ENCODE measurements around the gene ULK1.

The ULK1 gene

DNA sequence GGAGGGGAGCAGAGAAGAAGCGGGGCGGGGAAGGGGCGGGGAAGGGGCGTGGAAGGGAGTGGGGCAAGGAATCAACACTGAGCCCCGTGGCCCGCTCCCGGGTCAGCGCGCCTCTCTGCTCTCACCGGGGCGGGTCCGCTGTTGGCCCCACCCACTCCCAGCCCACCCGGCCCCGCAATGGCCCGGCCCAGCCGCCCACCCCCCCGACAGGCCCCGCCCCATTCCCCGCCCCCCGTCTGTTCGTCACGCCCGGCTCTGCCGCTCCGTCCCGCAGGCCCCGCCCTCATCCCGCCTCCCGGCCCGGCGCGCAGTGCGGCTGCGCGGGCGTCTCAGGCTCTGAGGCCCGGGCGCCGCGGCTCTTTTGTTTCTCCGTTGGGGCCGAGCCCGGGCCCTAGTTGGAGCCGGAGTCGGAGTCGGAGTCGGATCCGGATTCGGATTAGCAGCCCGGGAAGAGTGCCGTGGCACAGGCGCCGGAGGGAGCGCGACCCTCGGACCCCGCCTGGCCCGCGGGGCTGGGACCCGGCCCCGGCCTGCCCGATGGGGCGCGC, at the start of gene ULK1:
ULK1 (plus strand) TSS at position 310 of the 548 bp plus-strand sequence. CDS start 380 bp downstream, outside the sequence.
- DNase-seq (ENCODE audit: low read depth), result peak; percentile 92

DNA sequence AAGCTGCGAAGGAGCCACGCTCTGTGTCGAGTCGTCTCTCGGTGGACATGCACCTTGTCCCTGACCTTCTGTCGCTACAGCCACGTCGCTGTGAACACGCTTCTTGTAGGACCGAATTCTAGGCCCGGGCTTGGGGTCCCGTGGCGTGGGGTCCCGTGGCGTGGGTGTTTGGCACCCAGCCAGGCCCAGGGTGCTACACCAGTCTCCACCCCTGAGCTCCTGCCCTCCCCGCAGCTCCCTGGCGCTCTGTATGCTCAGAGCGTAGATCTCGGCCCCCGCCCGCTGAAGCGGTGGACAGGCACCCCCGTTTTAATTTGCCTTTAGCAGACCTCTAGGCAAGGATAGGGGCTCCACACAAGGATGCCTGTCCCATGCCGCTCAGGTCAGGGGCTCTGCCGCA, 49.8 kb upstream of the ULK1 start:
- no peak for DNase-seq (ENCODE audit: low read depth)

DNA sequence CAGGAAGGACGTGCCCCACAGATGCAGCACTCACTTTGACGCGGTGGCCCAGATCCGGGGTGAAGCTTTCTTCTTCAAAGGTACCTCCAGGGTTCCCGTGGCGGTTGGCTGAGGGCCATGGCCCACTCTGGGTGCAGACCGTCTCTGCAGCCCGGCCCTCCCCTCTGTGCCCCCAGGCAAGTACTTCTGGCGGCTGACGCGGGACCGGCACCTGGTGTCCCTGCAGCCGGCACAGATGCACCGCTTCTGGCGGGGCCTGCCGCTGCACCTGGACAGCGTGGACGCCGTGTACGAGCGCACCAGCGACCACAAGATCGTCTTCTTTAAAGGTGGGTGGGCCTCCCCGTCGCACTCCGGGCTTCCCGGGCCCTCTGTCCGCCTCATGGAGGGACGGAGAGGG, 49.3 kb upstream of the ULK1 start:
- no peak for DNase-seq (ENCODE audit: low read depth)

DNA sequence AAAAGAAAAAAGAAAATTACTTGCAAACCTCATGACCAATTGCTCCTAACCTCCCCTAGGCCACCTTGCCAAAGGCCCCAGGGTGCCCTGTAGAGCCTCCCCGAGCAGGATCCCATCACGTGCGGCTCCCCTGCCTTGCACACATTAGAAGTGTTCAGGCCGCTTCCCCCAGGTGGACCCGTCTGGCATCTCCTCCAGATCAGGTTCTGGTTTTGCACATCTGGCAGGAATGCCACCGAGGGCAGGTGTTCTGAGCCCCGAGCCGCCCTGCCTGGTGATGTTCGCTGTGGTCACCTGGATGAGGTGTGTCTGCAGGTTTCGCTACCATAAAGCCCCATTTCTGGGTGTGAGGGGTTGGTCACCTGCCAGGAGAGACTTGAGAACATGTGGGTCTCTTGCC, 47.0 kb upstream of the ULK1 start:
- DNase-seq (ENCODE audit: low read depth), result no peak

DNA sequence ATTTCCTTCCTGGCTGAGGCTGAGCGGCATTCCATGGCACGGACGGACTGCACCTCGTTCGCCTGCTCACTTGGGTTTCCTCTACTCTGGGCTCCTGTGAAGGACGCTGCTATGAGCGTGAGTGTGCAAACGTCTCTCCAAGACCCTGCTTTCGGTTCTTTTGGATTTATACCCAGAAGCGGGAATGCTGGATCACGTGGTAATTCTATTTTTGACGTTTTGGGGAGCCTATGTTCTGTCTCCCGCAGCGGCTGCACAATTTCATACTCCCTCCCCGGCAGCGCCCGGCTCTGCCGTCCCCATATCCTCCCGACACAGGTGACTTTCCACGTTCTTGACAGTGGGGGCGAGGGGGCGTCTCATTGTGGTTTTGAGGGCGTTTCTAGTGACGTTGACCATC, 45.7 kb upstream of the ULK1 start:
- no peak for DNase-seq (ENCODE audit: low read depth)

DNA sequence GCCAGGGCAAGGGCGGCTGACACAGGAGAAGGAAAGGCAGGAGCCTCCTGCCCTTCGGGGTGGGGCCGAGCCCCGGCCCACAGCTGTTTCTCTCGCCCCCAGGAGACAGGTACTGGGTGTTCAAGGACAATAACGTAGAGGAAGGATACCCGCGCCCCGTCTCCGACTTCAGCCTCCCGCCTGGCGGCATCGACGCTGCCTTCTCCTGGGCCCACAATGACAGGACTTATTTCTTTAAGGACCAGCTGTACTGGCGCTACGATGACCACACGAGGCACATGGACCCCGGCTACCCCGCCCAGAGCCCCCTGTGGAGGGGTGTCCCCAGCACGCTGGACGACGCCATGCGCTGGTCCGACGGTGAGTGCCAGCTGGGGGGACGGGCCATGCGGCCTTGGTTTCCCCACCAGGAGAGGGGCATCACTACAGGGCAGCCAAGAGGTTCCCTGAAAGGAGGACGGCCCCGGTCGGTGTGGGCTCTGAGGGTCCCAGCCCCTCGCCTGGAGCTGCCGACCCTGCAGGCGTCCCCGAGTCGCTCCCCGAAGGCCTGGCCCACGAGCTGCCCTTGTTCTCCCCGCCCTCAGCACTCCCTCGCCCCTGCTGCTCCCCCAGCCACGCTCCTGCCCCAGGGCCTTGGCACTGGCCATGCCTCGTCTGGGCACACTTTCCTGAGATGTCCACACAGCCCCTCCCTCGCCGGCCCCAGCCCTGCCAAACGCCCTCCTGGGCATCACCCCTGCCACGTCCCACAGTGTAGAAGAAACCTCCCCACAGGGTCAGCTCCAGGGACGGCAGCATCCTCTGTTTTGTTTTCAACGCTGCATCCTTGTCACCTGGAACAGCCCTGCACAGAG, 44.5 kb upstream of the ULK1 start:
- DNase-seq (ENCODE audit: low read depth), result no peak

DNA sequence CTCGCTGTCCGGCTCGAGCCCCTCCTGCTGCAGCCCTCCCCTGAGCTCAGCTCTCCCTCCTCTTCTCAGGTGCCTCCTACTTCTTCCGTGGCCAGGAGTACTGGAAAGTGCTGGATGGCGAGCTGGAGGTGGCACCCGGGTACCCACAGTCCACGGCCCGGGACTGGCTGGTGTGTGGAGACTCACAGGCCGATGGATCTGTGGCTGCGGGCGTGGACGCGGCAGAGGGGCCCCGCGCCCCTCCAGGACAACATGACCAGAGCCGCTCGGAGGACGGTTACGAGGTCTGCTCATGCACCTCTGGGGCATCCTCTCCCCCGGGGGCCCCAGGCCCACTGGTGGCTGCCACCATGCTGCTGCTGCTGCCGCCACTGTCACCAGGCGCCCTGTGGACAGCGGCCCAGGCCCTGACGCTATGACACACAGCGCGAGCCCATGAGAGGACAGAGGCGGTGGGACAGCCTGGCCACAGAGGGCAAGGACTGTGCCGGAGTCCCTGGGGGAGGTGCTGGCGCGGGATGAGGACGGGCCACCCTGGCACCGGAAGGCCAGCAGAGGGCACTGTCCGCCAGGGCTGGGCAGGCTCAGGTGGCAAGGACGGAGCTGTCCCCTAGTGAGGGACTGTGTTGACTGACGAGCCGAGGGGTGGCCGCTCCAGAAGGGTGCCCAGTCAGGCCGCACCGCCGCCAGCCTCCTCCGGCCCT, 43.4 kb upstream of the ULK1 start:
- DNase-seq (ENCODE audit: low read depth), result no peak

DNA sequence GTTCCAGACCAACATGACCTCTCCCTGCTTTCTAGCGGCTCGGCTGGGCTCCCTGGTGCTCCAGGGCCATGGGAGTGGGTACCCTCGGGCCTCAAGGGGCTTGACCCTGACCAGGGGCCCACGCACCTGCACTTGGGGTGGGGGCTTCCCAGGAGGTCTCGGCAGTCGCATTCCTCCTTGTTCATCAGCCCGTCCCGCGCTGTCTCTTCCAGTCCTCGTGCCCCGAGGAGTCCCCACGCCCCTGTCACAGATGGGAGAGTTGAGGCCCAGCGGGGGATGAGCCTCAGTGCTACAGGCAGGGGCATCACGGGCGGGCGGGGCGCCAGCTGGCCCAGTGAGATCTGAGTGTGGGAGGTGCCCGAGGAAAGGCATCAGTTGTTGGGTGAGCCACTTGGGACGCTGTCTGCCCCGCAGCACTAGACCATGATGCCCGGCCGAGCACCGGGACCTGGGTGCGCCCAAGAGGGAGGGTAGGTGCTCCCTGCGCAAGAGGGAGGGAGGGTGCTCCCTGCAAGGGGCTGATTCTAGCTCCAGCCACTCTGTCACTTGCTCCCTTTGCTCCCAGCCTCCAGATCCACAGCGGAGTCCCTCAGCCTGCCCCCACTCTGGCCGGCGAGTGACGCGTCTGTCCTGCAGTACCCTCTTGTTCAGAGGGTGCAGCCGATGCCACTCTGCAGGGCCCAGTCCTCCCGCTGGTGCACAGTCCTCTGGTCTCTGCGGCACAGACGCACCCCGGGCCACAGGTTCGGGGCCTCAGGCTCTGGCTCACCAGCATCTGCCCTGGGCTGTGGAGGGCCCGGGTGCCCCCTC, 42.5 kb upstream of the ULK1 start:
- DNase-seq (ENCODE audit: low read depth), result no peak

DNA sequence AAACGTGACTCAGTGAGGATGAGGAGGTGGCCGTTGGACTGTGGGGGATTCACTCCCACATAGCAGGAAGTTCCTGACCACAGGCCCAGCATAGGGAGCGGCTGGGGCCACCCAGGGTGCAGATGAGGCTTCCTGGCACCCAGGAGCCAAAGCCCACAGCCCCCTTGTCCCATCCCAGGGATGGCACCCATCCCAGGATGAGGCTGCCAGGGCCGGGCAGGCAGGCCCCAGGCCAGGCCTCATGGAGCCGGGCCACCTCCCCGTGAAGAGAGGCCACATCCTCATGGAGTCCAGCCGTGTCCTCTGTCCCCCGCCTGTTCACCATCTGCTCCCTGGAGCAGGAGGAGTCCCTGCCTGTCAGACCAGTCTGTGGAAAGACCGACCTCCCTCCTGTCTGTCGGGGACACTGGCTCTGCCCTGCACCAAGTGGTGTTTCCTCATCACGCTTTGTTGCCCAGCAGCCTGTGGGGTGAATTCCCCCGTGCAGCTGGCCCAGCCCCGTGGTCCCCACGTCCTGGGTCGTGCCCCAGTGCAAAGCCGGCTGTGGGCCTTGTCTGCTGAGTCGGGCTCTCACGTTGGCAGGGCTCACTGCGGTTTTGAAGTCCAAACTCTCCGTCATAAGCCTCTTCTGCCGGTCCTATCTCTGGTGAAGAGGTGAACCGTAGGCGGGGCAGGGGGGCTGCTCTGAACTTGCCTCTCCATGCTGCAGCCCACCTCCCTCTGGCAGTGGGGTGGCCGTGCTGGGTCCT, 41.7 kb upstream of the ULK1 start:
- DNase-seq (ENCODE audit: low read depth), result no peak

DNA sequence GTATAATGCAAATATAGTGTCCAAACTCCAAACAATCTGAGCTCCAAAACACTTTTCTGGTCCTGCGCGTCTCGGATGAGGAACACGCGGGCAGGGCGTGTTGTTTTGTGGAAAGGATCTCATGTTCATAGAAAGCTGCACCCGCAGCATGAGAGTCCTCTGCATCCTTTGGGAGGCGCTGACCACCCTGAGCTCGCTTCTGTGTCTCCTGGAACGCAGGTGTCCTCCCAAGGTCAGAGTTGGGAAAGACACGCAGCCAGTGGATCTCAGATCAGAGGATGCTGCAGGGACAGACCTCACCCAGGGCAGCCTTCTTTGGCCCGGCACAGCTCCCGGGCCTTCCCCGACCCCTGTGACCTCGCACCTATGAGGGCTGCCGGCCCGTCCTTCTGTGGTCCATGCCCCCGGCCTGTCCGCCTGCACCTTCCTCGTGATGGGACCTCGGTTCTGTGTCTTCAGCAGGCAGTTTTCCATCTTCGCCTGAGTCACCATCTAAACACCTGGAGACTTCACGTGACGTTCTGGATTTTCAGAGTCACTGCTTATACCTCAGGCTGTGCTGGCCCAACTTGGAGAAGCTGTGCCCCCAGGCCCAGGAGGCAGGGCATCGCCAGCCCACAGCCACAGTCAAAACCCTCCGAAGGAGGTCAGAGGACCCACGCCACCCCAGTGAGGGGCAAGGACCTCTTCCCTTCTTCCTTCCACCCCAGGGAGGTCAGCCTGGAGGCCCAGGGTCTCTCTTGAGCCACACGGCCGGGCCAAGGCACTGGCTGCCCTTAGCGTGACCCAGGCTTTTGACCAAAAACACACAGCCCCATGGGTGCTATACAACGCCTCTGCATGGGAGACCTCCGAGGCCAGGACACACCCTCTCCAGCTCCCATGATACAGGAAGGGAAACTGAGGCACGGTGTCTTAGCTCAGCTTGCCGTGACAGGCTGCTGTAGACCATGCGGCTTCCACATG, 40.3 kb upstream of the ULK1 start:
- DNase-seq (ENCODE audit: low read depth), result no peak

DNA sequence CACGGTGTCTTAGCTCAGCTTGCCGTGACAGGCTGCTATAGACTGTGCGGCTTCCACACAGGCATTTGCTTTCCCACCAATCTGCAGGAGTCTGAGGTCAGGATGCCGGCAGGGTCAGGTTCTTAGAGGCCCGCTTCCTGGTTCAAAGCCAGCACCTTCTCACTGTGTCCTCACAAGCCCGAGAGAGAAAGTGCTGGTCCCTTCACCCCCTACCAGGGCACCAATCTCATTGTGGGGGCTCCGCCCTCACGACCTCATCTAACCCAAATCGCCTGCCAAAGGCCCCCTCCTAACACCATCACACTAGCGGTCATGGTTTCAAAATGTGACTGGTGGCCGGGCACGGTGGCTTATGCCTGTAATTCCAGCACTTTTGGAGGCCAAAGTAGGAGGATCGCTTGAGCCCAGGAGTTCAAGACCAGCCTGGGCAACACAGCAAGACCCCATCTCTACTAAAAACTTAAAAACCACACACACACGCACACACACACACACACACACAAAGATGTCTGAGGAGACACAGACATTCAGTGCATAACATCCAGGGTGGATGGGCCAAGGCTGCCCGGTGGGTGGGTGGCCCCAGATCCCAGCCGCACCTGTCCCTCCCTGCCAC, 39.5 kb upstream of the ULK1 start:
- no peak for DNase-seq (ENCODE audit: low read depth)

DNA sequence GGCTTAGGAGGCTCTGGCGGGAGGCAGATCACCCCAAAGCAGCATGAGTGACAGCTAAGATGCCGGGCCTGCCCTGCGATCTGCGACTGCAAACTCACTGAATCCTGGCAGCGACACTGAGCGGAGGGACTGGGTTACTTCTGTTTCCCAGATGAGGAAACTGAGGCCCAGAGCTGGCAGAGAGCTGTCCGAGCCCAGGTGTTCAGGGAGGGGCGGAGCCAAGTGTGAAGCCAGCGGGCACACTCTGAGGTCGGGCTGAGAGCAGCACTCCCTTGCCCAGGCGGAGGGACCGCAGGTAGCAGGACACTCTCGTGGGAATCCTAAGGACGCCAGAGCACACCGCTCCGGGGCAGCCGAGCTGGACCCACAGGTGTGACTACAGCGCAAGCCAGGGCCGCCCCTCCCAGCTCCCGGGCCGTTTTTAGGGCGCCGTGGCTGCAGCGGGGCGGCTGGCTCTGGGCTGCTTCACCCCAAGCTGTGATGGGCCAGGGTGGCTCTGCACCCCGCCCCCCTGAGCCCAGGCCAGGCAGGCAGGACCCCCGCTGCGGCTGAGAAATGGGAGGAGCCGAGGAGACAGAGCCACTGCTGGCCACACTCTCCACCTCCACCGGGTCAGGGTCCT, 38.8 kb upstream of the ULK1 start:
- no peak for DNase-seq (ENCODE audit: low read depth)

DNA sequence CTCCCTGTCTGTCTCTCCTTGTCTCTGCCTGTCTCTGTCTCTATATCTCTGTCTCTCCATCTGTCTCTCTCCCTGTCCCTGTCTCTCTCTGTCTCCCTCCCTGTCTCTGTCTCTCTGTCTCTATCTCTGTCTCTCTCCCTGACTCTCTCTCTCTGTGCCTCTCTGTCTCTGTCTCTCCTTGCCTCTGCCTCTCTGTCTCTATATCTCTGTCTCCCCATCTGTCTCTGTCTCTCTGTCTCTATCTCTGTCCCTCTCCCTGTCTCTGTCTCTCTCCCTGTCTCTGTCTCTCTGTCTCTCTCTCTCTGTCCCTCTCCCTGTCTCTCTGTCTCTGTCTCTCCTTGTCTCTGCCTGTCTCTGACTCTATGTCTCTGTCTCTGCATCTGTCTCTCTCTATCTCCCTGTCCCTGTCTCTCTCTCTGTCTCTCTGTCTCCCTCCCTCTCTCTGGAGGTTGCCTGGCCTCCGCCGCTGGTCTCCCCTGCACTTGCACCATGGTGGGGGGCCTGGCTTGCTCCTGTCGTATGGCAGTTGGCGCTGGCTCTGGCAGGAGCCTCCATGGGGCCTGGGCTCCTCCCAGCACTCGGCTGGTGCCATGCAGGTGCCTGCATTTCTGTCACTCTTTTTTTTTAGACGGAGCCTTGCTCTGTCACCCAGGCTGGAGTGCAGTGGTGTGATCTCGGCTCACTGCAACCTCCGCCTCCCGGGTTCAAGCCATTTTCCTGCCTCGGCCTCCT, 37.9 kb upstream of the ULK1 start:
- no peak for DNase-seq (ENCODE audit: low read depth)

DNA sequence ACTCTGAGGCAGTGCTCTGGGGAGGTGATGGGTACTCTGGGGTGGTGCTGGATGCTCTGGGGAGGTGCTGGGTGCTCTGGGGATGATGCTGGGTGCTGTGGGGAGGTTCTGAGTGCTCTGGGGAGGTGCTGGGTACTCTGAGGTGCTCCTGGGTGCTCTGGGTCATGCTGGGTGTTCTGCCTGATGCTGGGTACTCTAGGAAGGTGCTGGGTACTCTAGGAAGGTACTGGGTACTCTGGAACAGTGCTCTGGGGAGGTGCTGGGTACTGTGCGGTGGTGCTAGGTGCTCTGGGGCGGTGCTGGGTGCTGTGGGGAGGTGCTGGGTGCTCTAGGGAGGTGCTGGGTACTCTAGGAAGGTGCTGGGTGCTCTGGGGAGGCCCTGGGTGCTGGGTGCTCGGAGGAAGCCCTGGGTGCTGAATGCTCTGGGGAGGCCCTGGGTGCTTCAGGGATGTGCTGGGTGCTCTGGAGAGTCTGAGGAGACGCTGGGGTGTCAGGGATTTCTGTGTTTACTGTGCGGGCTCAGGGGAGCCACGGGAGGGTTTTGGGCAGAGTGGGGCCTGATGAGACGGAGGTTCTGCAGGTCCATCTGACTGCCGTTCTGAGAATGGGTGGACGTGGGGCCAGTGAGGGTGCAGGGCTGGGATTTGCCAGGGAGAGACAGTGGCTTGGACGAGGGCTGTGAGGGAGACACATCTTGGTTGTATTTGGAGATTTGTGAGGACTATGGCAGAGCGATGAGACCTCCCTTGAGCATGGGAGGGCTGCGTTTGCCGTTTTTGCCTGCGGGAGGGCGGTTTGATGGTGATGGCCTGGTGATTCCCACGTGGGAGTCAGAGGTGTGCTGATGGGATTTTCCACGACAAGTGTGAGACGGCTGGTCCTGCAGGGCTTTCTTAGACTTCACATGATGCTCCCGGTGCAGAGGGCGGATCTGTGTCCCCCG, 36.2 kb upstream of the ULK1 start:
- DNase-seq (ENCODE audit: low read depth), result no peak

DNA sequence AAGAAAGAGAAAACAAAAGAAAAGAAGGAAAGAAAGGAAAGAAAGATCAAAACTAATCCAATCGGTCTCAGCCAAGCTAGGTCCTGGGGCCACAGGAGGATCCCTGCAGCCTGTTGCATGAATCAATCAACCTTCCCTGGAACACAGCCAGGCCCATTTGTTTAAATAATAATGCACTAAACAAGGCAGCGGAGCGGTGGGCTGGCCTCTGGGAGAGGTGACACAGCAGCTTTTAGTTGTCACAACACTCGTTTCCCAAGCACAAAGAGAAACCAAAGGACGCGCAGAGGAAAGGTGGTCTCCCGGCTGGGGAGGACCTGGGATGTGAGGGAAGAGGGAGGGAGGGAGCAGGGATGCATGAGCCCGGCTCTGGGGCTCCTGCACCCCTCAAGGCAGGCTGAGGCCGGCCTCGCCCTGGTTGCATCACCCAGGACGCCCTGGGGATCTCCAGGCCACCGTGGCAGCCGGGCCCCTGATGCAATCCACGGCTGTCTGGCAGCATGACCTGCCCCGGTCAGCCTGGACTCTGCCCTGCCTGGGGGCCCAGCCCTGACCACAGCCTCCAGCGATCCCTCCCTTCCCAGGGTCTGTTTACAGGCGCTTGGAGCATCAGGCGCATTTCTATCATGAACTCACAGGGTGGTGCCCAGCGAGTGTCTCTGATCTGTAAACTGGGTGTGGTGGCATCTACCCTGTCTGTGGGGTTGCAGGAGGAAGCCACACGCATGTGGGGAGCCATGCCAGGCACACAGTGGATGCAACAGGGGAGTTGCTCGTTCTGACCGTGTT, 33.8 kb upstream of the ULK1 start:
- no peak for DNase-seq (ENCODE audit: low read depth)

DNA sequence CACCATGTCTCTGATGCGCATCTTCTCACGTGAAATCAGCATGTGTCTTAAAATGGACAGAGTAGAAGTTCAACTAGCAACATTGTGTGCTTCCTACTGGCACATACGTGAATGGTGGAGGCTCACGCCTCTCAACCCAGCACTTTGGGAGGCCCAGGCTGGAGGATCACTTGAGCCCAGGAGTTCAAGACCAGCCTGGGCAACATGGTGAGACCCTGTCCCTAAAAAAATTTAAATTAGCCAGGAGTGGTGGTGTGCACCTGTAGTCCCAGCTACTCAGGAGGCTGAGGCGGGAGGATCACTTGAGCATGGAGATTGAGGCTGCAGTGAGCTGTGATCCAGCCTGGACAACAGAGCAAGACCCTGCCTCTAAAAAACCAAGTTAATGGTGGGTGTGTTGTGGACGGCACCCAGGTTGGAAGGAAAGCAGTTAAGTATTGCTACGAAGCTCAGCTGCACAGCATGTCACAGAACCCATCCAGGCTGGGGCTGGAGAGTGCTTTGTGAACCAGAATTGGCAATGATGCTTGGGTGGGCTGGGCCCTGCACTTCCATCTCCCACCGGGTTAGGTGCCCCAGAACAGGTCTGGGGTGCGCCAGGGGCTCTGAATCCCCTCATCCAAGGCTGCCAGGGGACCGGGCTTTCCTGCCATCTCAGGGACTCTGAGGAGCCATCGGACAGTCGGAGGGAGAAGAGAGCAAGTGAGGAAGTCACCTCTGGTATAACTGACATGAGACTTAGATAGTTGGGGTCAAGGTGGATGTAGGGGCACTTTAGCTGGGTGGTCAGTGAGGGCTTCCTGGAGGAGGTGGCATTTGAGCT, 33.0 kb upstream of the ULK1 start:
- DNase-seq (ENCODE audit: low read depth), result no peak

Measured in activated T-helper 9 cell treated with anti-CD3 and anti-CD28 coated beads, Interleukin-2, amount 50 U/mL, for 16 hours (primary cell).